ENCODE measurements around the gene PRPF6. TPM values are rescaled to one million over a fixed set of nuclear protein-coding genes. Genes with fewer than 3 reads are reported as not detected.

PRPF6 gene
- total RNA-seq, 1 donor from 2014 or later: 62.4 TPM

GRCh38 chr20:63979229-63979556, 1.7 kb upstream of the PRPF6 start:
- no peak for DNase-seq (ENCODE audit: low read depth)
- TF ChIP-seq CTCF (conservative IDR thresholded peaks at IDR 0.05; ENCODE audit: low read depth, low read length): no peak
- H3K4me3 ChIP-seq (ENCODE audit: low read depth, low read length): peak overlapping the region; percentile 94

- TF ChIP-seq CTCF (conservative IDR thresholded peaks at IDR 0.05; ENCODE audit: low read depth, low read length): no peak
- H3K4me3 ChIP-seq (ENCODE audit: low read depth, low read length): peak within 1 kb of the TSS; percentile 94
- no peak for DNase-seq (ENCODE audit: low read depth)
These were observed 1.2 kb upstream of the PRPF6 start, which contains the start of gene SAMD10 for GRCh38 chr20:63979557-63980316. Gene SAMD10 (minus strand): TSS chr20:63979642. CDS start chr20:63979467, 175 bp downstream.

DNA sequence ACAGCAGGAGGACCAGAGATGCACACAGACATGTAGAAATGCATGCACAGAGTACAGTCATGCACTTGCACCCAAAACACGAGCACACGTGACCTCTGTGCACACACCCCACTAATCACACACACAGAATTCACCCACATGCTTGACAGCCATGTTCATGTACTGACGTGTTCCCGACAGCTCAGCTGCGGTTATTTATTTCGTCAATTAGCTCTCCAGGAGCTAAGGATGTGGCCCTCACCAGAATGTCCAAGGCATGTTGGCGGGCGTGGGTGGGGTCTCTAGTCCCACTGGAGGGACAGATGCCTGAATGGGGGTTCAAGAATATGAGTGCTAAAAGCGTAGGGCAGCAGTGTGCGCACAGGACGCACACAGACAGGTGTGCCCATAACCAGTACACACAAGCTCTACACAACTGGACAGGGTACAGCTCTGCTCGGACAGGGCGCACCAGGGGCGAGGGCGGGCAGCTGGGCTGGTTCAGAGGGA, 571 bp upstream of the PRPF6 start:
- no peak for TF ChIP-seq CTCF (conservative IDR thresholded peaks at IDR 0.05; ENCODE audit: low read depth, low read length)
- DNase-seq (ENCODE audit: low read depth): no peak
- H3K4me3 ChIP-seq (ENCODE audit: low read depth, low read length): peak overlapping the region; percentile 94

DNA sequence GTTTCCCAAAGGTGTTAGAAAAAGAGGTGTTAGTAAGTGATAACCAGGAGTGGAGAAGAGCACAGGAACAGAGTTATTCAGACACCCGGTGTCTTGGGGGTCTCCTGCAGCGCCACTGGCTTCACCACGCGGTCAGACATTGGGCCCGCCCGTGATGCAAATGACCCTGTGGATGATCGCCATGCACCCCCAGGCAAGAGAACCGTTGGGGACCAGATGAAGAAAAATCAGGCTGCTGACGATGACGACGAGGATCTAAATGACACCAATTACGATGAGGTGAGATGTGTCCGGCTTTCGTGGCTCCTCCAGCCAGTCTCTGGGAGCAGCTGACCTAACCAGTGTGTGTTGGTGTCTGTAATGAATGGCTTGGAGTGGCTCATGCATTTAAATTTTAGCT, 2.0 kb downstream of the PRPF6 start:
- no peak for TF ChIP-seq CTCF (conservative IDR thresholded peaks at IDR 0.05; ENCODE audit: low read depth, low read length)
- DNase-seq (ENCODE audit: low read depth): no peak
- no peak overlapping the region for H3K4me3 ChIP-seq (ENCODE audit: low read depth, low read length)

GRCh38 chr20:64000906-64001305, 20.0 kb downstream of the PRPF6 start:
- no peak for DNase-seq (ENCODE audit: low read depth)
- TF ChIP-seq CTCF (conservative IDR thresholded peaks at IDR 0.05; ENCODE audit: low read depth, low read length): no peak
- no peak overlapping the region for H3K4me3 ChIP-seq (ENCODE audit: low read depth, low read length)

GRCh38 chr20:64001607-64002011, 20.7 kb downstream of the PRPF6 start:
- no peak for TF ChIP-seq CTCF (conservative IDR thresholded peaks at IDR 0.05; ENCODE audit: low read depth, low read length)
- DNase-seq (ENCODE audit: low read depth): no peak
- H3K4me3 ChIP-seq (ENCODE audit: low read depth, low read length): no peak overlapping the region

All from epithelial cell of proximal tubule (primary cell).